Muscle layer of colon (tissue), 2 donors: ENCODE results near the gene NUMBL.
"Not testable (repeated sequence)": the region's sequence is repeated elsewhere in the genome, so short reads cannot be mapped to it uniquely, and the experiment has no call there.

Experiments used
- H3K27ac ChIP-seq: one replicate; pipeline ENCODE4 v1.7.0; 2013; ENCODE audit warnings: low read depth, mild to moderate bottlenecking, low read length, moderate library complexity
- H3K27me3 ChIP-seq, 2 donors: one replicate each; pipeline ENCODE4 v1.7.0; 2013; ENCODE audit warnings: low read length in 2 of 2, mild to moderate bottlenecking in 2 of 2; ENCODE audit not compliant: insufficient read depth in 2 of 2, control insufficient read depth in 1 of 2
- H3K36me3 ChIP-seq: one replicate; pipeline ENCODE4 v1.7.0; 2013; ENCODE audit warnings: mild to moderate bottlenecking, low read length; ENCODE audit not compliant: insufficient read depth
- H3K4me1 ChIP-seq: one replicate; pipeline ENCODE4 v1.7.0; 2013; ENCODE audit warnings: mild to moderate bottlenecking, low read length; ENCODE audit not compliant: insufficient read depth
- H3K4me3 ChIP-seq, 2 donors: one replicate each; pipeline ENCODE4 v1.7.0; 2013; ENCODE audit warnings: low read length in 2 of 2, low read depth in 1 of 2, mild to moderate bottlenecking in 1 of 2, moderate library complexity in 1 of 2
- H3K9ac ChIP-seq: one replicate; pipeline ENCODE4 v1.7.0; 2013; ENCODE audit warnings: low read length
- H3K9me3 ChIP-seq: one replicate; pipeline ENCODE4 v1.7.0; 2013; ENCODE audit warnings: mild to moderate bottlenecking, low read length
- donor health status: abdominal sarcoma.
- donor health status: Adenocarcinoma of cecum.

NUMBL gene

GRCh38 chr19:40659116-40659515, 31.3 kb downstream of the NUMBL start:
- no peak overlapping the region for H3K9ac ChIP-seq
- H3K4me1 ChIP-seq: peaks cover 8% of the 10 kb centered on the region
- H3K9me3 ChIP-seq: no peaks in the 10 kb centered on the region
- no peaks in the 10 kb centered on the region for H3K36me3 ChIP-seq
- no peak overlapping the region for H3K4me3 ChIP-seq
- no peak overlapping the region for H3K27ac ChIP-seq
- no peaks in the 10 kb centered on the region for H3K27me3 ChIP-seq

DNA sequence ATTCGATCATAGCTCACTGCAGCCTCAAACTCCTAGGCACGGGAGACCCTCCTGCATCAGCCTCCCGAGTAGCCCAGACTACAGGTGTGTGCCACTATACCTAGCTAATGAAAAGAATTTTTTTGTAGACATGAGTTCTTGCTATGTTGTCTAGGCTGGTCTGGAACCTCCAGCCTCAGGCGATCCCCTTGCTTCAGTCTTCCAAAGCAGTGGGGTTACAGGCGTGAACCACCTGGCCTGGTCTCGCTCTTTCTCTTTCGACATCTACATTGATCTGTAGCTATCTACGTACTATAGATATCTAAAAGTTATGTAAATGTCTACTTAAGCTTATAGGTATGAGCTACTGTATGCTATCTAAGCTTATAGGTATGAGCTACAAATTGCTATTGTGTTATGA, 32.4 kb downstream of the NUMBL start:
- no peaks in the 10 kb centered on the region for H3K36me3 ChIP-seq
- no peaks in the 10 kb centered on the region for H3K4me1 ChIP-seq
- no peak overlapping the region for H3K27ac ChIP-seq
- H3K27me3 ChIP-seq: no peaks in the 10 kb centered on the region
- H3K9ac ChIP-seq: no peak overlapping the region
- no peaks in the 10 kb centered on the region for H3K9me3 ChIP-seq
- no peak overlapping the region for H3K4me3 ChIP-seq

DNA sequence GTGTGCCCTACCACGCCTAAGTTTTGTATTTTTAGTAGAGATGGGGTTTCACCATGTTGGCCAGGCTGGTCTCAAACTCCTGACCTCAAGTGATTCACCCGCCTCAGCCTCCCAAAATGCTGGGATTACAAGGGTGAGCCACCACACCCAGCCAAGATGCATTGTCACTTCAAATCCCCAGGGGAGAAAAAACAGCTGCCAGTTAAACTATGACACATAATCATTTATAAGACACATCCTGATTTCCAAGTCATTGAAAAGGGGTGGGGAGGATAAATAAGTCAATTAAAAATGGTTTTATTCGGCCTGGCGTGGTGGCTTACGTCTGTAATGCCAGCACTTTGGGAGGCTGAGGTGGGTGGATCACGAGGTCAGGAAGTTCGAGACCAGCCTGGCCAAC, 34.8 kb downstream of the NUMBL start:
- not testable (repeated sequence) for H3K4me3 ChIP-seq, H3K9ac ChIP-seq, H3K27ac ChIP-seq, H3K9me3 ChIP-seq, H3K36me3 ChIP-seq, H3K27me3 ChIP-seq
- H3K4me1 ChIP-seq: peaks cover 15% of the 10 kb centered on the region

GRCh38 chr19:40652303-40652702, 38.1 kb downstream of the NUMBL start:
- H3K4me1 ChIP-seq: peaks cover 21% of the 10 kb centered on the region
- H3K27ac ChIP-seq, H3K36me3 ChIP-seq, H3K9me3 ChIP-seq, H3K9ac ChIP-seq, H3K27me3 ChIP-seq, H3K4me3 ChIP-seq: not testable (repeated sequence)

DNA sequence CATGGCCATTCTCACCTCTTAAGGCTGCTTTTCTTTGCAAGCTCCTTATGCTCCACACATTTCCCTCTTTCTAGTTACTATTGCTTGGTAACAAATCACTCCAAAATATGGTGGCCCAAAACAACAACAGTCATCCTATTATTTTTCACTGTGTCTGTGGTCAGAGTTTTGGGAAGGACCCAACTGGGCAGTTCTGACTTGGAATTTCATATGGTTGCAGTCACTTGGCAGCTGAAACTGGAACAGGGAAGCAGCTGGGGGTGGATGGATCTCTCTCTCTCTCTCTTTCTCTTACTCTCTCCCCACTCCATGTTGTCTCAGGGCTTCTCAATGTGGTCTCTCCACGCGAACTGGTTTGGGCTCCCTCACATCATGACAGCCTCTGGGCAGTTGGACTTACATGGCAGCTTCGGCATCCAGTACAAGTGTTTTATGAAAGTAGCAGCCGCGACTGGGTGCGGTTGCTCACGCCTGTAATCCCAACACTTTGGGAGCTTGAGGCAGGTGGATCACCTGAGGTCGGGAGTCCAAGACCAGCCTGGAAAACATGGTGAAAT, 39.6 kb downstream of the NUMBL start:
- Histone ChIP-seq H3K9ac (no peak overlapping the region), H3K27me3 (no peaks in the 10 kb centered on the region), H3K27ac (peak overlapping the region; percentile 7), H3K36me3 (no peaks in the 10 kb centered on the region), H3K4me3 (peak overlapping the region in 1 of 2 donors; percentile 5), H3K4me1 (peaks cover 30% of the 10 kb centered on the region), H3K9me3 (no peaks in the 10 kb centered on the region)

DNA sequence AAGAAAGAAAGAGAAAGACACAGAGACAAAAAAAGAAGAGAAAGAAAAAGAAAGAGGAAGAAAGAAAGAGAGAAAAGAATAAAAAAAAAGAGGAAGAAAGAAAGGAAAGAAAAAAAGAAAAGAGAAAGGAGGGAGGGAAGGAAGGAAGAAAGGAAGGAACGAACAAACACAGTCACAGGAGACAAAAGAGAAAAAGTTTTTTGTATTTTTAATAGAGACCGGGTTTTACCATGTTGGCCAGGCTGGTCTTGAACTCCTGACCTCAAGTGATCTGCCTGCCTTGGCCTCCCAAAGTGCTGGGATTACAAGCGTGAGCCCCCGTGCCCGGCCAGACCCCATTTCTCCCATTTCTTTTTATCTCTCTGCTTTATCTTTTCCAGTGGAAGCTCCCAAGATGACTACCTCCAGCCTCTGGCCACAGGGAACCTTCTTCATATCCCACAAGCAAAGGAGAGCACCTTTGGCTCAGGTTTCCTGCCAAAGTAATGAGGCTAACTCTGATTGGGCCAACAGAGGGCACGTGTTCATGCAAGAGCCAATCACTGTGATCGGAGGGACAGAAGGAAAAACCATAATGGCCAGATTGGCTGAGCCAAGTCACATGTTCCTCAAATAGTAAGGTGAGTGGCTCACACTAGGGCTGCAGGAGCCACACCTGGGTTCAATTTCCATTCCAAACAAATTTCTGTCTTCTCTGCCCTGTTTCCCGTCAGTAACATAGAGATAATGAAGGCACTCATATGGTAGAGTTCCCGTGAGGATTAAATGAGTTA, 40.4 kb downstream of the NUMBL start:
- not testable (repeated sequence) for H3K36me3 ChIP-seq, H3K27ac ChIP-seq, H3K9ac ChIP-seq, H3K4me3 ChIP-seq, H3K27me3 ChIP-seq, H3K9me3 ChIP-seq
- H3K4me1 ChIP-seq: peaks cover 38% of the 10 kb centered on the region

DNA sequence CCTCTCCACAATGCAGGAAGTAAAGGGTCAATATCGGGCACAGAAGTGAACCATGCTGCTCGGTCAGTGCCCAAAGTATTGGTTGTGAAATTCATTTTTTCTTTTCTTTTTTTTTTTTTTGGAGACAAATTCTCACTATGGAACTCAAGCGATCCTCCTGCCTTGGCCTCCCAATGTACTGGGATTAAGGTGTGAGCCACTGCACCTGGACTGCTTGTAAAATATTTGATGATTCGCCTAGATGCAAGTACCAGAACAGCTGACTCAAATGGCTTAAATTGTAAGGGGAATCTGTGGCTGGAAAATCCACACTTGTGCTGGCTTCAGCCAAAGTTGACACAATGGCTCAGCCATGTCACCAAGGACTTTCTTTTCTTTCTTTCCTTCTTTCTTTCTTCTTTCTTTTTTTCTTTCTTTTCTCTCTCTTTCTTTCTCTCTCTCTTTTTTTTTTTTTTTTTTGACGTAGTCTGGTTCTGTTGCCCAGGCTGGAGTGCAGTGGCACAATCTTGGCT, 43.7 kb downstream of the NUMBL start:
- Histone ChIP-seq H3K27me3 (no peaks in the 10 kb centered on the region), H3K27ac (peak overlapping the region; percentile 78), H3K4me3 (peak overlapping the region in 1 of 2 donors; percentile 3), H3K9ac (no peak overlapping the region), H3K9me3 (no peaks in the 10 kb centered on the region), H3K4me1 (peaks cover 43% of the 10 kb centered on the region), H3K36me3 (no peaks in the 10 kb centered on the region)

GRCh38 chr19:40642757-40643305, 47.6 kb downstream of the NUMBL start:
- Histone ChIP-seq H3K9ac (no peak overlapping the region), H3K36me3 (no peaks in the 10 kb centered on the region), H3K27me3 (no peaks in the 10 kb centered on the region), H3K9me3 (no peaks in the 10 kb centered on the region), H3K4me1 (peaks cover 33% of the 10 kb centered on the region), H3K4me3 (no peak overlapping the region), H3K27ac (no peak overlapping the region)

- no peak overlapping the region for H3K9ac ChIP-seq
- H3K27ac ChIP-seq: no peak overlapping the region
- no peaks in the 10 kb centered on the region for H3K27me3 ChIP-seq
- H3K9me3 ChIP-seq: no peaks in the 10 kb centered on the region
- no peak overlapping the region for H3K4me3 ChIP-seq
- H3K36me3 ChIP-seq: no peaks in the 10 kb centered on the region
- H3K4me1 ChIP-seq: peaks cover 33% of the 10 kb centered on the region
Measured at GRCh38 chr19:40642051-40642706, 48.3 kb downstream of the NUMBL start.

DNA sequence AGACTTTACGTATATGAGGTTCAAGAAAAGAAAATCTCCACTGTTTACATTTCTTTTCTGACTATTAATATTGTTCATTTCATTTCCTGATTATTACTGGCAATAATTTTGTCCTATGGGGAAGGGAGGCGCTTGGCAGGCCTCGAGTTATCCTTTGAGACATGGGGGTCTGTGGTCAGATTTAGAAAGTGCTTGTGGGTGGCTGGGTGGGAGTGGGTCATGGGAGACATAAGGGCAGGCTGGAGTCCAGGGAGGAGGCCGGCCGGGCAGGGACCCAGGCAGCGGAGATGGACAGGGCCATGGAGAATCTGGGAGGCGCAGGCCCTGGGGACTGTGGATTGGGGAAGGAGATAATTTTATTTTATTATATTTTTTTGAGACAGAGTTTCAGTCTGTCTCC, 49.2 kb downstream of the NUMBL start:
- Histone ChIP-seq H3K27ac (no peak overlapping the region), H3K4me1 (peaks cover 27% of the 10 kb centered on the region), H3K36me3 (no peaks in the 10 kb centered on the region), H3K4me3 (no peak overlapping the region), H3K27me3 (no peaks in the 10 kb centered on the region), H3K9me3 (no peaks in the 10 kb centered on the region), H3K9ac (no peak overlapping the region)

- H3K36me3 ChIP-seq: no peaks in the 10 kb centered on the region
- peaks cover 23% of the 10 kb centered on the region for H3K4me1 ChIP-seq
- H3K9ac ChIP-seq: no peak overlapping the region
- H3K27me3 ChIP-seq: no peaks in the 10 kb centered on the region
- no peak overlapping the region for H3K4me3 ChIP-seq
- H3K27ac ChIP-seq: no peak overlapping the region
- H3K9me3 ChIP-seq: no peaks in the 10 kb centered on the region
Measured at GRCh38 chr19:40640744-40641143, 49.7 kb downstream of the NUMBL start.
